ENCODE measurements around the gene COBLL1. TPM values are rescaled to one million over a fixed set of nuclear protein-coding genes. Genes with fewer than 3 reads are reported as not detected.
A peak's percentile ranks its signal among the peaks of the same experiment; 100 is the strongest.

COBLL1 gene
- total RNA-seq, 3 donors from 2014 or later (not counting 1 experiment from before 2014, with no cell fraction given) = 0.85 to 13.4 (median 2.2) TPM

DNA sequence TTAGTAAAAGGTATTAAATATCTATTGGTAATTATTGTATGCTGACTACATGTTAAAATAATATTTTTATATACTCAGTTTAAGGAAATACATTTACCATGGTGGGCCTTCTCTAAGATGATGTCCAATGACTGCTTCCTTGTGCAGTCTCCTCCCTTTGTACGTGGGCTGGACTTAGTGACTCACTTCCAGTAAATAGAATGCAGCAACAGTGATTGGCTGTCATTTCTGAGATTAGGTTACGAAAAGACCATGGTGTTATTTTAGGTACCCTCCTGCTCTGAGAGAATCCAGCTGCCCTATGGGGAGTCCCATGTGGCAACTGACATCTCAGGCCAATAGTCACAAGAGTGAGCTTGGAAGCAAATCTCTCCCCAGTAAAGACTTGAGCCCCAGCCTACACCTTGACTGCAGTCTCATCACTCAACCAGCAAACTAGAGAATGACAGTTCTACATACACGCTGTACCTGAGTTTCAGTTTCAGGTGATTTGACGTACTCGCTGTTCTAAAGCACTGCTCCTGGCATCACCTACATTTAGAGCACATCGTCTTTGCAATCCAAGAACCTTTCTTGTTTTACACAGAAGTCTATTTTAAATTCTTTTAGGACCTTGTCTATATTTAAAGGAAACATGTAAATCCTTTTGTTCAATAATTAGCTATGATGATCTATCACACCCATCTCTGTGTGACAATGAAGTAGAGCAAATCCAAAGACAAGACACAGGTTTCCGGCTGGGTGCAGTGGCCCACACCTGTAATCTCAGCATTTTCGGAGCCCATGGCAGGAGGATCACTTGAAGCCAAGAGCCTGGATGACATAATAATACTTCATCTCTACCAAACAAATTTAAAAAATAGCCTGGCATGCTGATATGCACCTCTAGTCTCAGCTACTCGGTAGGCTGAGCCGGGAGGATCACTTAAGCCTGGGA is 87.2 kb downstream of the COBLL1 start:
- Histone ChIP-seq H3K27me3 (ENCODE audit: control insufficient read depth, insufficient read depth, low read length) (no peaks in the 10 kb centered on the region), H3K9me3 (ENCODE audit: control insufficient read depth, insufficient read depth, low read length) (no peaks in the 10 kb centered on the region), H3K4me3 (ENCODE audit: low read length) (no peak overlapping the region), H3K27ac (ENCODE audit: low read length) (no peak overlapping the region), H3K36me3 (ENCODE audit: control insufficient read depth, insufficient read depth, low read length) (no peaks in the 10 kb centered on the region), H3K4me1 (ENCODE audit: control insufficient read depth, insufficient read depth, low read length) (no peaks in the 10 kb centered on the region)
- Mint-ChIP-seq H3K9me3 (peaks cover 0 to 3% of the 10 kb centered on the region in 2 donors), H3K4me3 (no peak overlapping the region), H3K36me3 (no peaks in the 10 kb centered on the region), H3K27me3 (ENCODE audit: low read depth in 2 of 2) (no peaks in the 10 kb centered on the region), H3K27ac (no peak overlapping the region), H3K4me1 (no peaks in the 10 kb centered on the region)
- no peak for DNase-seq
- TF ChIP-seq, protein P1, sequence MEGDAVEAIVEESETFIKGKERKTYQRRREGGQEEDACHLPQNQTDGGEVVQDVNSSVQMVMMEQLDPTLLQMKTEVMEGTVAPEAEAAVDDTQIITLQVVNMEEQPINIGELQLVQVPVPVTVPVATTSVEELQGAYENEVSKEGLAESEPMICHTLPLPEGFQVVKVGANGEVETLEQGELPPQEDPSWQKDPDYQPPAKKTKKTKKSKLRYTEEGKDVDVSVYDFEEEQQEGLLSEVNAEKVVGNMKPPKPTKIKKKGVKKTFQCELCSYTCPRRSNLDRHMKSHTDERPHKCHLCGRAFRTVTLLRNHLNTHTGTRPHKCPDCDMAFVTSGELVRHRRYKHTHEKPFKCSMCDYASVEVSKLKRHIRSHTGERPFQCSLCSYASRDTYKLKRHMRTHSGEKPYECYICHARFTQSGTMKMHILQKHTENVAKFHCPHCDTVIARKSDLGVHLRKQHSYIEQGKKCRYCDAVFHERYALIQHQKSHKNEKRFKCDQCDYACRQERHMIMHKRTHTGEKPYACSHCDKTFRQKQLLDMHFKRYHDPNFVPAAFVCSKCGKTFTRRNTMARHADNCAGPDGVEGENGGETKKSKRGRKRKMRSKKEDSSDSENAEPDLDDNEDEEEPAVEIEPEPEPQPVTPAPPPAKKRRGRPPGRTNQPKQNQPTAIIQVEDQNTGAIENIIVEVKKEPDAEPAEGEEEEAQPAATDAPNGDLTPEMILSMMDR (IDR thresholded peaks at IDR 0.05) = no peak
- 88% methylated on average over 10 of the region's 10 CpGs for WGBS (ENCODE audit: insufficient coverage)
- intact Hi-C loops (cut with micrococcal nuclease) = no loop called here
- ATAC-seq = peak in 1 of 3 donors; percentile 32

DNA sequence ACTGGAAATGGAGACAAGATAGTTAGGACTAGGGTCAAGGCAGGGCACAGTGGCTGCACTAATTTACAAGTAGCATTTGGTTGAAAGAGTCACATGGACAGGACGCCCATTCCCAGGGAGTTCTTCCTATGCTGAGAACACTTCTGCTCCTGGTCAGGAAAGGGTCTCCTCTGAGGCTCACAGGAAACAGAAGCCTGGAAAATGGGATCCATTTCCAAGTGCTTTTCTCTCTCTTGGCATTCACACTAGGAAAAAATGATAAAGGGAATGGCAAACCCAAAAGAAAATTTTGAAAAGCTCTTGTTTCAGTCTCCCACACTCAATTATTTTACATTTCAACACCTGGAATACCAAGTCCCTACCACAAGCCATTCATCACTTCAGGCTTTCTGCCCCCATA is 88.7 kb downstream of the COBLL1 start:
- ATAC-seq = no peak

DNA sequence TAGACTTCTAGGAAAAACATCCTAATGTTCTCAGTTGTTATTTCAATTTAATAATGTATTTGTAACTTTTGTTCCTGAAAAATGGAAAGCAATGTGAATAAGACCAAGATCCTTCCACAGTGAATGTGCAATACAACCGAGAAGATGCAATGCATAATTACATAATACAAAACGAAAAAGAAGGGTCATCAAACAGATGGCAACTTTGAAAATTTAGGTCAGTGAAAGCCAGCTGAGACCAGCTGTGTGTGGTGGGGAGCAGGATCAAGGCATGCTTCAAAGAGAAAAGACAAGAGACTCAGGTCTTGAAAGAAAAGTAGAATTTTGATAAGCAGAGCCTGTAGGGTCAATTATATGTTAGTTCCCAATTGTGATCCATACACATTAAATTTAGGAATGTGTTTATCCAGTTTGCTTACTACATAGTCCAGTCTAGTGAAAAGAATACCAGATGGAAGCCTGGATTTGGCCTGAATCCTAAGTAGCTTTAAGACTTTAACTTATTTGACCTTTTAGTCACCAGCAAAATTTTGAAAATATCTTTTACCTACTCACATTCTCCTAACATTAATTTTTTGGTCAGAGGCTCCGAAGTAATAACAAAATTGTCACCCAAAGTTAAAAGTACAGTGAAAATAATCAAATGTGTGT is 93.7 kb downstream of the COBLL1 start:
- Histone ChIP-seq H3K9me3 (ENCODE audit: control insufficient read depth, insufficient read depth, low read length) (no peaks in the 10 kb centered on the region), H3K36me3 (ENCODE audit: control insufficient read depth, insufficient read depth, low read length) (no peaks in the 10 kb centered on the region), H3K27me3 (ENCODE audit: control insufficient read depth, insufficient read depth, low read length) (no peaks in the 10 kb centered on the region), H3K4me3 (ENCODE audit: low read length) (no peak overlapping the region), H3K27ac (ENCODE audit: low read length) (no peak overlapping the region), H3K4me1 (ENCODE audit: control insufficient read depth, insufficient read depth, low read length) (no peaks in the 10 kb centered on the region)
- 66% methylated on average over 2 of the region's 3 CpGs for WGBS (ENCODE audit: insufficient coverage)
- H3K4me1 Mint-ChIP-seq = no peaks in the 10 kb centered on the region
- no peaks in the 10 kb centered on the region for H3K27me3 Mint-ChIP-seq (ENCODE audit: low read depth in 2 of 2)
- H3K27ac Mint-ChIP-seq = no peak overlapping the region
- ATAC-seq (no peak), DNase-seq (no peak)
- H3K36me3 Mint-ChIP-seq = no peaks in the 10 kb centered on the region
- TF ChIP-seq, protein P1 (IDR thresholded peaks at IDR 0.05) = no peak
- peaks cover 0 to 3% of the 10 kb centered on the region in 2 donors for H3K9me3 Mint-ChIP-seq
- H3K4me3 Mint-ChIP-seq = no peak overlapping the region
- intact Hi-C loops (cut with micrococcal nuclease) = no loop called here

More for the DNA sequence above, 88.7 kb downstream of the COBLL1 start:
- no peak overlapping the region for H3K4me3 ChIP-seq (ENCODE audit: low read length)
- H3K36me3 ChIP-seq (ENCODE audit: control insufficient read depth, insufficient read depth, low read length) = no peaks in the 10 kb centered on the region
- Mint-ChIP-seq H3K4me1 (no peaks in the 10 kb centered on the region), H3K27ac (no peak overlapping the region), H3K27me3 (ENCODE audit: low read depth in 2 of 2) (no peaks in the 10 kb centered on the region), H3K36me3 (no peaks in the 10 kb centered on the region), H3K4me3 (no peak overlapping the region), H3K9me3 (peaks cover 0 to 3% of the 10 kb centered on the region in 2 donors)
- H3K9me3 ChIP-seq (ENCODE audit: control insufficient read depth, insufficient read depth, low read length) = no peaks in the 10 kb centered on the region
- no peak overlapping the region for H3K27ac ChIP-seq (ENCODE audit: low read length)
- H3K4me1 ChIP-seq (ENCODE audit: control insufficient read depth, insufficient read depth, low read length) = no peaks in the 10 kb centered on the region
- TF ChIP-seq, protein P1 (IDR thresholded peaks at IDR 0.05) = no peak
- no peak for DNase-seq
- WGBS (ENCODE audit: insufficient coverage) = 81% methylated on average over 1 of the region's 1 CpG
- H3K27me3 ChIP-seq (ENCODE audit: control insufficient read depth, insufficient read depth, low read length) = no peaks in the 10 kb centered on the region
- intact Hi-C loops (cut with micrococcal nuclease) = no loop called here
